ENCODE data around the gene TNF.

- TF ChIP-seq CTCF (IDR thresholded peaks at IDR 0.05) (no peak), POLR2AphosphoS5 (IDR thresholded peaks at IDR 0.05) (no peak), EP300 (IDR thresholded peaks at IDR 0.05) (no peak)
These were observed 39.6 kb upstream of the TNF start for GRCh38 chr6:31535538-31536324.

All from gastroesophageal sphincter (tissue), 3 donors.